ENCODE results near the gene CPTP.

DNA sequence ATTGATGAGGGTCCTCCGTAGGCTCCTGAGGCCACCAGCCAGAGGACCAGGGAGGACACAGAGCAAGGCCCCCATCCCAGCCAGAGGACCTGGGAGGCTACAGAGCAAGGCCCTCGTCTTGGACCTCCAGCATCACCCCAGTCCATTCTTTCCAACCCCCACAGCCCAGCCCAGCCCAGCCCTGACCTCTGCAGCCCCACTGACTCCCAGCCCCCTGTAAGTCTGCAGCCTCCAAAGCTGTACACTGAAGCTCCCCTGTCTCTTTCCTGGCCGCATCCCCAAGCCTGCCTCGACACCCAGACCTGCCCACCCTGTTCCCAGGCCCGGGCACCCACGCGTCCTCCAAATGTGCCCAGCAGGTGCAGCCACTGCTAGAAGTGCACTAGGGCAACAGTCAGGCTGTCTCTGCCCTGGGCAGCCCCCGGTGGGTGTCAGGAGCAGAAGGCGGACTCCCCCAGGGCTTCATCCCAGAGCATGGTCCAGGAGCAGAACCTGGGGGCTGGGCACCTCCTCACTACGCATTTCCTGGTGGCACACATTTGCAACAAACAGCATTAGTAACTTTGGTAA is 22.5 kb downstream of the CPTP start:
- TF ChIP-seq POLR2A (IDR thresholded peaks at IDR 0.05; ENCODE audit: low read depth, low read length): no peak
- TF ChIP-seq POLR2AphosphoS5 (IDR thresholded peaks at IDR 0.05; ENCODE audit: low read depth, low read length): no peak

Measured in GM12892 (cell line).